SKM-1 treated with dmso at 0.1 percent for 144 hours (cell line): ENCODE results near the gene ARHGAP22.

Experiments
- DNase-seq: peaks from one replicate; lab custom pipeline; 2025; ENCODE audit not compliant: unreplicated experiment; lab: John Stamatoyannopoulos, UW

Gene ARHGAP22

DNA sequence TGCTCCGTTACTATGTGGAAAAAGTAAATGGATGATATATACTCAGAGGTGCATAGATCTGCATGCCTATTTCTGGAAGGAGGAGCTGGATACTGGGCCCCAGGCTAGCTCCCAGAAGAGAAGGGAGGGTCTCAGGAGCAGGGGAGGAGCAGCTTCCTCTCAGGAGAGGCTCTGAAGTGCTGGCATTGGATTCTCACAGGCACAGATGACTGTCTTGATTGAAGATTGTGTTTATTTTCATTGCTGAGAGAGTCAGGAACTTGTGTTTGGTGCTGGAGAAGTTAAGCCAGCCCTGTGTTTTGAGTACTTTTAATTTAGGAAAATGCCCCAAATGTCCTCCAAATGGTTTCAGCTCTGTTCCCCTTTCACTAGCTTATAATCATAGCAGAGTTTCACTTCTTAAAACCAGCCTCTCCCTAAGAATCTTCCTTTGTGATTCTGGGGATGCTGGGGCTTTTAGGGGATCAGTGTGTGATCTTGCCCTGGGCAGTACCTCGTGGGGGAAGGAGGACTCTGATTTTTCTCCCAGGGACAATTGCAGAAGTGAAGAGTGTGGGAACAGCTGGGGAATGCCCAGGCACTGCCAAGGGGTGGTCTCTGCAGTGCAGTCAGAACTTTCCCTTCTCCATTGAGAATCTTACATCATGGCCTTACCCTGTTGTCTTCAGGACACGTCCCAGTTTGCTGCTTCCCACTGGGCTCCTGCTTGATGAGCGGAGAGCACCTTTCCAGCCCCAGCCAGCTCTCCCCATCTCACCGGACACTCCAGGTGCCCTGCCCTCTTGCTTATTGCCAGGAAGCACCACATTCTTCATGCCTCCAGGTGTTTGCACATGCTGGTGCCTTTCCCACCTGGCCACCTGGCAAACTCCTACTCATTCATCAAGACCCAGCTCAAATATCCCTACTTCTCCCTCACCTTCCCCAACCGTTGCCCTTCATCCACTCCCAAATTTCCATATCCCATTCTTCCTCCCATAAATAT lies 102.8 kb downstream of the ARHGAP22 start:
- no peak for DNase-seq

GRCh38 chr10:48501226-48501625 lies 103.6 kb downstream of the ARHGAP22 start:
- no peak for DNase-seq

- no peak for DNase-seq
Measured at GRCh38 chr10:48500771-48501170, 104.1 kb downstream of the ARHGAP22 start.

- DNase-seq = no peak
Measured at GRCh38 chr10:48498940-48499510, 105.8 kb downstream of the ARHGAP22 start.

GRCh38 chr10:48497780-48498770 lies 106.8 kb downstream of the ARHGAP22 start:
- DNase-seq = no peak

DNA sequence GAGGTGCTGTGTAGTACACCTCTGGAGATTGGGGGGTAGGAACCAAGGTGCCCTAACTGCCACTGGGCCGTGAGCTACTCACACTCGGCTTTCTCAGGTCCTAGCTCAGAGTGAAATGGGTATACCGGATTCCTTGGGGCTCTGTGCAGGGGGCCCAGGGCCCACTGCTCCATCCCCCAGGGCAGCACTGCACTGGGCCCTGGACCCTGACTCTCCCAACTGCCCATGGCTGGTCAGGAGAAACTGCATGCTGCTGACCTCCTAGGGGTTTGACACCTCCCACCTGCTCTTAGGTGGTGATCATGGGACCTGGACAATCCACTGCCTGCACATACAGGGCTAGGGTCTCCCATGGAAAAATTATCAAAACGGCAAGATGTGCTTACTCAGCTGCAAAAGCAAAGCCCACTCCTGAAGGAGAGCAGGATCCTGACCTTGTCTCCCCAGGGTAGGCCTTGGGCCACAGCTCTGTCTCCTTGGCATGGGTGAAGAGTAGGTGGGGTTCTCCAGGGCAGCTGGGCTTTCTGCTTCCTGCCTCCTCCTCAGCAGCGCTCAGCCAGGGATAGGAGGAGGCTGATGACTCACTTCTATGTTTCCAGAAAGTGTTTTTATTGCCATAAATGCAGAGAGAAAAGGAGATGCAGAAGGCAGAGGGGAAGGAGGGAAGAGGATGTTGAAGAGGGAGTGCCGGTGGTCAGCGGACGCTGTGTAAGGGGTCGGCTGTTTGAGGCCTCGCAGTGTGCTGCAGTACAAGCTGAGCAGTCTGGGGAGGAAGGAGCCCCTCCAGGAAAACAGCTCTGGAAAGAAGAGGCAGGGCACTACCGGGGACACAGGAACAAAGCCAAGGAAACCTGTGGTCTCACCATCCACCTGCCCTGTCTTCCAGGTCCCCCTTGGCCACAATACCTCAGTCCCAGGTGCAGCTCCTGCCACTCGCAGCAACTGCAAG lies 107.8 kb downstream of the ARHGAP22 start:
- DNase-seq = no peak

DNA sequence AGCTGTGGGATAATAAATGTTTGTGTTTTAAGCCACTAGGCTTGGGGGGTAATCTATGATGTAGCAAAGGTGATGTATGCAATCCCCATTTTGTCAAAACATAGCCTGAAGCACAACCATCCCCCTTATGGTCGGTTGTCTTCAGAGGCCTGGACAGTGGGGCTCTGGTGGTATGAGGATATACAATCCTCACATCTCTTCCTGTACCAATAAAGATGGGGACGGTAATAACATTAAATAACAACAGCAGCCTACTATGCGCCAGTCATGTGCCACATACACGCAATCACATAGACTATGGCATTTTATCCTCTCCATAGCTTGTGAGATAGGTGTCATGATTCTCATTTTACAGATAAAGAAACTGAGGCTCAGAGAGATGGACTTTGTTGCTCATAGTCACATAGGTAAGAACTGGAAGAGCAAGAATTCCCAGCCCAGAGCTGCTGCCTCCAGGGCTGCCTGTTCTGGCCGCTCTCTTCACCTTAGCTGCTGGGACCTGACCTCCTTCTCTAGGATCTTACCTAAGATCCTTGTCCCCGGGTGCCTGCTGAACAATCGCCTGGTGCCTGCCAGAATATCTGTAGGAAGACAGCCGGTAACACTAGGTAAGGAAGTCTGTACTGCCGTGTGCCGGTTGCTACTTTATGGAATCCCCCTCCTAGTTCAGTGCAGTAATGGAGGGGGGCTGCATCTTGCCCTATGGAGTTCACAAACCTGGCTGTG lies 108.6 kb downstream of the ARHGAP22 start:
- no peak for DNase-seq

- DNase-seq = no peak
Measured at GRCh38 chr10:48495282-48496045, 109.4 kb downstream of the ARHGAP22 start.

- no peak for DNase-seq
Measured at GRCh38 chr10:48494611-48495010, 110.3 kb downstream of the ARHGAP22 start.

DNA sequence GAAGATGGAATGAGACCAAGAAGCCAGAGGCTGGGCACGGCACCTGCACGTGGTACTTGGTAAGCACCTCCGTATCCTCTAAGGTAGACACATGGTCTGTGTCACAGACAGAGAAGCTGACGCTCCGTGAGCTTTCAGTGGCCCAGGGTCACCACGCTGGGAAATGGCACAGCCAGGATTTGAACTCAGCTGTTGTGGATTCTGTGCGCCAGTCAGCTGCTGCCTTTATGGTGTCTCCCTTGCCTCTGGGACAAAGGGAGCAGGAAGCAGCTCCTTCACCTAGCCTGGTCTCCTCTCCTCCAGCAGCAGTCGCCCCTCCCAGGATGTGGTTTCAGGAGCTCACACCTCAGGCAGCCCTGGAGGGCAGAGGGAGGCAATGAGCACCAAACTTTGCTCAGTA lies 110.8 kb downstream of the ARHGAP22 start:
- no peak for DNase-seq

- DNase-seq = peak; percentile 61
Measured at GRCh38 chr10:48493083-48493871, 111.6 kb downstream of the ARHGAP22 start.

- no peak for DNase-seq
Measured at GRCh38 chr10:48492201-48492600, 112.7 kb downstream of the ARHGAP22 start.

GRCh38 chr10:48491392-48492139 lies 113.3 kb downstream of the ARHGAP22 start:
- no peak for DNase-seq

- DNase-seq = no peak
Measured at GRCh38 chr10:48490946-48491345, 113.9 kb downstream of the ARHGAP22 start.

- DNase-seq = no peak
Measured at GRCh38 chr10:48490571-48490940, 114.3 kb downstream of the ARHGAP22 start.

DNA sequence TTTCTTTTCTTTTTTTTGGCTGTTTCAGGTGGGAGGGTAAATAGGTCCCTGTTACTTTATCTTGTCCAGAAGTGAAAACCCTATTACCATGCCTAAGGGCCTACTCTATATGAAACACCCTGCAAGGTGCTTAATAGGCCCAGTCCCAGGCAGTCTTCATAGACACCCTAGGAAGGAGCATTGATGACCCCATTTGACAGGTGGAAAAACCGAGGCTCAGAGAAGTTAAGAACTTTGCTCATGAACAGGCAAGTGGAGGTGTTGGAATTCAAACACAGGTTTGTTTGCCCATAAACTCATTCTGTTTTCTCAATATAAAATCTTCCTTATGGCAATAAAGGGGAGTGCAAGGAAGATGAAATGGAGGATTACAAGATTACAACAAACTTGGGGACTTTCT lies 115.8 kb downstream of the ARHGAP22 start:
- no peak for DNase-seq

DNA sequence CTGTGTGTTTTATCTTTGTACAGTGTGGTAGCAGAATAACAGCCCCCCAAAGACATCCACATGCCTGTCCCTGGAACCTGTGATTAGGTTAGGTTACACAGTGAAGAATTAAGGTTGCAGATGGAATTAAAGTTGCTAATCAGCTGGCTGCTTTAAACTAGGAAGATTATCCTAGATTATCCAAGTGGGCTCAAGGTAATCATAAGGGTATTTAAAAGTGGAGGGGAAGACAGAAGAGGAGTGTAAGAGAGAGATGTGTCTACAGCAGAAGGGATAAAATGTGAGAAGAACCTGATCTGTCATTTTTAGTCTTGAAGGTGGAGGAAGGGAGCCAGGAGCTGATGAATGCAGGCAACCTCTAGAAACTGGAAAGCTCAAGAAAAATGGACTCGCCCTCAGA lies 117.6 kb downstream of the ARHGAP22 start:
- DNase-seq = no peak
